Neural crest cell (in vitro differentiated cells): Measurements from ENCODE around the gene DBP. TPM values are rescaled to one million over a fixed set of nuclear protein-coding genes. Genes with fewer than 3 reads are reported as not detected.

ENCODE experiments used
- DNase-seq: peaks from one replicate; pipeline ENCODE4 v3.0.0; 2021; ENCODE audit warnings: low read depth, mixed read lengths, low spot score
- H3K27ac Mint-ChIP-seq: one replicate; pipeline ENCODE4 v1.8.0; 2021; ENCODE audit warnings: mild to moderate bottlenecking, mixed read lengths; ENCODE audit not compliant: unreplicated experiment
- H3K27me3 Mint-ChIP-seq: 2 replicates; pipeline ENCODE4 v1.8.0; 2021; ENCODE audit warnings: low read depth, mild to moderate bottlenecking, mixed read lengths
- H3K36me3 Mint-ChIP-seq: 2 replicates; pipeline ENCODE4 v1.8.0; 2021; ENCODE audit warnings: low read depth, mild to moderate bottlenecking, mixed read lengths
- H3K4me1 Mint-ChIP-seq: 2 replicates; pipeline ENCODE4 v1.8.0; 2021; ENCODE audit warnings: mixed read lengths
- H3K4me3 Mint-ChIP-seq: one replicate; pipeline ENCODE4 v1.8.0; 2021; ENCODE audit warnings: mild to moderate bottlenecking, mixed read lengths
- H3K9me3 Mint-ChIP-seq: 2 replicates; pipeline ENCODE4 v1.8.0; 2021; ENCODE audit warnings: mixed read lengths
- total RNA-seq: library from RNA; stranded (reverse); gene quantifications from 2 replicates; pipeline ENCODE4 v1.2.1, GENCODE V29; 2021
- TF ChIP-seq, protein P1 (sequence below): fragments of 200-600 bp; sonication (generic); conservative IDR thresholded peaks from 2 replicates; pipeline ENCODE4 v1.5.0; 2021; ENCODE audit warnings: antibody characterized with exemption, mild to moderate bottlenecking

DBP gene
- total RNA-seq, 1 donor from 2014 or later, result 5.2 TPM

DNA sequence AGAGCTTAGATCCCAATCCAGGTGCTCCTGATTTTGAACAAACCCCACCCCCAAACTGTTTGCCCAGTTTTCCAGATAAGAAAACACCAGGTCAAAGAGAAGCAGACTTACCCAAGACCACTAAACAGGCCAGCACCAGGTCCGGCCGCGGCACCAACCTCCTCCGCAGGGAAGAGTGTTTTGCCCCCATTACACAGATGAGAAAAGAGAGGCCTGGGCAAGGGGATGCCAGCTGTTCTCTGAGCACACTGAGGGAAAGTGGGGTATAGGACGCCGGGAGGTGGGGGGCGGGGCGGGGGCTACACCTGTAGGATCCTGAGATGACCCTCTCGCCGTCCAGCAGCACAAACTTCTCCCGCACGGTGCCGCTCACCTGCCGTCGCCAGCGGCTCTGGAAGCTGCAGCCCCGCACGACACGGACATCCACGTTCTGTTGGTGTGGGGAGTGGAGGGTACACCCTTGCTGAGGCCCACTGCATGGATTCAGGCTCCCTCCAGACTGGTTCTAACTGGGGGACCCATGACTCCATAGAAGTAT is 27.5 kb downstream of the DBP start:
- H3K36me3 Mint-ChIP-seq, result peaks cover 5% of the 10 kb centered on the region
- peaks cover 9% of the 10 kb centered on the region for H3K27me3 Mint-ChIP-seq
- H3K27ac Mint-ChIP-seq, result no peak overlapping the region
- H3K9me3 Mint-ChIP-seq, result no peaks in the 10 kb centered on the region
- DNase-seq, result no peak
- H3K4me1 Mint-ChIP-seq, result peaks cover 14% of the 10 kb centered on the region
- TF ChIP-seq, protein P1, sequence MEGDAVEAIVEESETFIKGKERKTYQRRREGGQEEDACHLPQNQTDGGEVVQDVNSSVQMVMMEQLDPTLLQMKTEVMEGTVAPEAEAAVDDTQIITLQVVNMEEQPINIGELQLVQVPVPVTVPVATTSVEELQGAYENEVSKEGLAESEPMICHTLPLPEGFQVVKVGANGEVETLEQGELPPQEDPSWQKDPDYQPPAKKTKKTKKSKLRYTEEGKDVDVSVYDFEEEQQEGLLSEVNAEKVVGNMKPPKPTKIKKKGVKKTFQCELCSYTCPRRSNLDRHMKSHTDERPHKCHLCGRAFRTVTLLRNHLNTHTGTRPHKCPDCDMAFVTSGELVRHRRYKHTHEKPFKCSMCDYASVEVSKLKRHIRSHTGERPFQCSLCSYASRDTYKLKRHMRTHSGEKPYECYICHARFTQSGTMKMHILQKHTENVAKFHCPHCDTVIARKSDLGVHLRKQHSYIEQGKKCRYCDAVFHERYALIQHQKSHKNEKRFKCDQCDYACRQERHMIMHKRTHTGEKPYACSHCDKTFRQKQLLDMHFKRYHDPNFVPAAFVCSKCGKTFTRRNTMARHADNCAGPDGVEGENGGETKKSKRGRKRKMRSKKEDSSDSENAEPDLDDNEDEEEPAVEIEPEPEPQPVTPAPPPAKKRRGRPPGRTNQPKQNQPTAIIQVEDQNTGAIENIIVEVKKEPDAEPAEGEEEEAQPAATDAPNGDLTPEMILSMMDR, result no peak
- peak overlapping the region; percentile 15 for H3K4me3 Mint-ChIP-seq

DNA sequence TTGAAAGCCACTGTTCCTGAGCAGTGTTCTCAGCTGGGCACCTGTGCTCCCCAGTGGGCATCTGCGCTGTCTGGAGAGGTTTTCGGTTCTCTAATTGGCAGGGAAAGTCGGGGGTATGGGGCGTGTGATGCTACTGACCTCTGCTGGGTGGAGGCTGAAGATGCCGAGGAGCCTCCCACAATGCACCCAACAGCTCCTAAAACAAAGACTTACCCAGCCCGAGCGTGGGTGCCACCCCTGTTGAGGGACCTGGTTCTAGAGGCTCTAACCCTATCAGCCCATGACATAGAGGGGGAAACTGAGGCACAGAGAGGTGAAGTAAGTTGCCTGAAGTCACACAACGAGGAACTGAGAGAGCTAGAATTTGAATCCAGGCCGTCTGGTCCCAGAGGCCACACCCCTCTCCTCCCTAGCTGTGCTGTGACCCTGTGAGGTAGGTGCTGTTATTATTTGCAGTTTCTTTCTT is 28.3 kb downstream of the DBP start:
- TF ChIP-seq, protein P1, result peak; percentile 50
- peaks cover 3% of the 10 kb centered on the region for H3K36me3 Mint-ChIP-seq
- no peaks in the 10 kb centered on the region for H3K9me3 Mint-ChIP-seq
- peaks cover 7% of the 10 kb centered on the region for H3K27me3 Mint-ChIP-seq
- H3K4me1 Mint-ChIP-seq, result peaks cover 7% of the 10 kb centered on the region
- no peak for DNase-seq
- H3K4me3 Mint-ChIP-seq, result peak overlapping the region; percentile 75
- H3K27ac Mint-ChIP-seq, result peak overlapping the region; percentile 75

DNA sequence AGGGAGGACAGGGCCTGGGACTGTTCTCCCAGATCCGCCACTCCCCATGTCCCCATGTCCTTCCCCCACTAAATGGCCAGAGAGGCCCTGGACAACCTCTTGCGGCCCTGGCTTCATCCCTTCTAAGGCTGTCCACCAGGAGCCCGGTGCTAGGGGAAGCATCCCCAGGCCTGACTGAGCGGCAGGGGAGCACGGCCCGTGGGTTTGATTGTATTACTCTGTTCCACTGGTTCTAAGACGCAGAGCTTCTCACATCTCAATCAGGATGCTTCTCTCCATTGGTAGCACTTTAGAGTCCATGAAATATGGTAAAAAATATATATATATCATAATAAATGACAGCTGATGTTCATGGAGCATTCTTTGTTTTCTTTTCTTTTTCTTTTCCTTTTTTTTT is 29.8 kb downstream of the DBP start:
- TF ChIP-seq, protein P1, result no peak

DNA sequence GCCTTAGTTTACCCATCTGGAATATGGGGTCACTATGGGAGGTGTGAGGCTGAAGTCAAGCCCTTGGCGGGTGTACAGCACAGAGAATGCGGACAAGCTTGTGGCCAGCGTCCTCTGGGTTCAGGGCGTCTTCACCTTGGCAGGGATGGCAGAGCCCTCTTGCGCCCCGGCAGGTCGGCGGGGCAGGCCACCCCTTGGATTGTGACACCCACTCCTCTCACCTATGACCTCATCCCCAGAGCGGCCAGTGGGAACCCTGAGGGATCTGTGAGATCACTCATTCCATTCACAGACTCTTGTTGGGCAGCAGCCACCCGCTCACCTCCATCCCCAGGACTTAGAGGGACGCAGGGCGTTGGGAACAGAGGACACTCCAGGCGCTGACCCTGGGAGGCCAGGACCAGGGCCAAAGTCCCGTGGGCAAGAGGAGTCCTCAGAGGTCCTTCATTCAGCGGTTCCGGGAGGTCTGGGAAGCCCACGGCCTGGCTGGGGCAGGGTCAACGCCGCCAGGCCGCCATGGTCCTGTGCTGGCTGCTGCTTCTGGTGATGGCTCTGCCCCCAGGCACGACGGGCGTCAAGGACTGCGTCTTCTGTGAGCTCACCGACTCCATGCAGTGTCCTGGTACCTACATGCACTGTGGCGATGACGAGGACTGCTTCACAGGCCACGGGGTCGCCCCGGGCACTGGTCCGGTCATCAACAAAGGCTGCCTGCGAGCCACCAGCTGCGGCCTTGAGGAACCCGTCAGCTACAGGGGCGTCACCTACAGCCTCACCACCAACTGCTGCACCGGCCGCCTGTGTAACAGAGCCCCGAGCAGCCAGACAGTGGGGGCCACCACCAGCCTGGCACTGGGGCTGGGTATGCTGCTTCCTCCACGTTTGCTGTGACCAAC is 30.5 kb downstream of the DBP start, which contains the start of gene SPACA4:
SPACA4 (plus strand) TSS at position 280 of the 896 bp plus-strand sequence; CDS start at position 517, 237 bp downstream.
- no peak within 1 kb of the TSS for H3K27ac Mint-ChIP-seq
- peaks cover under 1% of the 10 kb centered on the region for H3K27me3 Mint-ChIP-seq
- DNase-seq, result no peak
- no peaks in the 10 kb centered on the region for H3K9me3 Mint-ChIP-seq
- peaks cover 4% of the 10 kb centered on the region for H3K4me1 Mint-ChIP-seq
- H3K36me3 Mint-ChIP-seq, result no peaks in the 10 kb centered on the region
- no peak within 1 kb of the TSS for H3K4me3 Mint-ChIP-seq
- TF ChIP-seq, protein P1, result no peak

More for the DNA sequence above, 29.8 kb downstream of the DBP start:
- Mint-ChIP-seq H3K27ac (no peak overlapping the region), H3K9me3 (no peaks in the 10 kb centered on the region), H3K4me1 (peaks cover 4% of the 10 kb centered on the region), H3K4me3 (no peak overlapping the region), H3K36me3 (no peaks in the 10 kb centered on the region), H3K27me3 (peaks cover 4% of the 10 kb centered on the region)
- no peak for DNase-seq

DNA sequence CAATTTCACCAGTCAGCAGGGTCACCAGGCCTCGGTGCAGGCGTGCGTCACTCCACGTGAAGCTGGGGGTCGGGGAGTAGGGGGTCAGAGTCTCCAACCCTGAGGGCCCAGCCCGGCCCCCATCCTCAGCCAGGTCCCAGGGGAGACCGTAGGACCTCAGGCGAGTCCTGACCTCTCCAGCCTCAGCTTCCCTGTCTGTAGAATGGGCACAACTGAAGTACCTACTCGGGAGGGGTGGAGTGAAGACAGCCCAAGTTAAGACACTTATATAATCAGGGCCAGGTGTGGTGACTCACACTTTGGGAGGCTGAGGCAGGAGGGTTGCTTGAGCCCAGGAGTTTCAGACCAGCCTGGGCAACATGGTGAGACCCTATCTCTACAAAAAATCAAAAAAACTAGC is 33.3 kb downstream of the DBP start:
- no peaks in the 10 kb centered on the region for H3K27me3 Mint-ChIP-seq
- H3K36me3 Mint-ChIP-seq, result no peaks in the 10 kb centered on the region
- H3K4me1 Mint-ChIP-seq, result peaks cover 2% of the 10 kb centered on the region
- no peak overlapping the region for H3K27ac Mint-ChIP-seq
- H3K4me3 Mint-ChIP-seq, result no peak overlapping the region
- TF ChIP-seq, protein P1, result no peak
- H3K9me3 Mint-ChIP-seq, result no peaks in the 10 kb centered on the region
- DNase-seq, result no peak
